ENCODE measurements around the gene CLDND2.
"Not testable (repeated sequence)": the region's sequence is repeated elsewhere in the genome, so short reads cannot be mapped to it uniquely, and the experiment has no call there.

CLDND2 gene, protein sequence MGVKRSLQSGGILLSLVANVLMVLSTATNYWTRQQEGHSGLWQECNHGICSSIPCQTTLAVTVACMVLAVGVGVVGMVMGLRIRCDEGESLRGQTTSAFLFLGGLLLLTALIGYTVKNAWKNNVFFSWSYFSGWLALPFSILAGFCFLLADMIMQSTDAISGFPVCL

DNA sequence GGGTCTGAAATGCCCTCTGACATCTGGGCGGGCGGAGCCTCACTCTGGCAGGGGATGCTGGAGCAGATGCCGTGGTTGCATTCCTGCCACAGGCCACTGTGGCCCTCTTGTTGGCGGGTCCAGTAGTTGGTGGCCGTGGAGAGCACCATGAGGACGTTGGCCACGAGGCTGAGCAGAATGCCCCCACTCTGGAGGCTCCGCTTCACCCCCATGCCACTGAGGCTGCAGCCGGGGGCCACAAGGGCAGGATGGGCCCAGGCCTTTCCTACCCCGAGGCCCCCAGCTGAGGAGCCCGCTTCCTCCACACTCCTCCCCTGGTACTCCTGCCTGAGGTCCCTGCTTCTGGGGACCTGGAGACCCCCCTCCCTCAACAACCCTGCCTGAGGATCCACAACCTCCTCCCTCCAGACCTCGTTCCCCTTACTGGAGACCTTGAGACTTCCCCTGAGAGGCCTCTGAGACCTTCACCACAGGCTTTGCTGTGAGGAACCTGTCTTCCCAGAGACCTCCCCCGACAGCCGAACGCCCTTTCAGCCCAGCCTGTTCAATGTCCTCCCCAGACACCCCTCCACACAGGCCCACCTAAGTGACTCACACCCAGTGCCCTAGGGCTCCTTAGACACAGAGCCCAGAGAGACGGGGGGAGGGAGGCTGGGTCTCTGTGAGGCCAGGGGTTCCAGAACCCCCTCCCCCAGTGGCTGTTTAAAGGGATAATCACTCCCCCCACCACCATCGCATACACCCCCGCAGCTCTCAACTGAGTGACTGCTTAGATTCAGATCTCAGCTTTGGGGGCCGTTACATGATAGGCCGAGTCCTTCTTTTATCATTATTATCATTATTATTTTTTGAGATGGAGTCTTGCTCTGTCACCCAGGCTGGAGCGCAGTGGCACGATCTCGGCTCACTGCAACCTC lies at the start of gene CLDND2:
Gene CLDND2, minus strand, starts transcription at position 638 of the 917 bp plus-strand sequence. Its CDS starts 426 bp downstream, at position 212.
- DNase-seq (ENCODE audit: low read depth), result no peak

DNA sequence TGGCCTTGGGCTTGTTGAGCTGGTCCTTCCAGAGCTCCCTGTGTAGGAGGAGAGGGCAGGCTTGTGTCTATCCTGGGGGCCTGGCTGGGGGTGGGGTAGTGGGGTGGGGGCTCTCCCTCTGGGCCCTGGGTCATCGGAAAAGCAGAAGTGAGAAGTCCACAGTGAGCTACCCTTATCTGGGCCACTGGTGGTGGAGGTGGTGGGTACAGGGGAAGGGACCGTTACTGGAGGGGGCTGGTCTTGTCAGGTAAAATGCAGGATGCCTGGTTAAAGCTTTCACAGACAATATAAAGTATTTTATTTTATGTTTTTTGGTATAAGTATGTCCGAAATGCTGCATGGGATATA lies 49.0 kb upstream of the CLDND2 start:
- no peak for DNase-seq (ENCODE audit: low read depth)

DNA sequence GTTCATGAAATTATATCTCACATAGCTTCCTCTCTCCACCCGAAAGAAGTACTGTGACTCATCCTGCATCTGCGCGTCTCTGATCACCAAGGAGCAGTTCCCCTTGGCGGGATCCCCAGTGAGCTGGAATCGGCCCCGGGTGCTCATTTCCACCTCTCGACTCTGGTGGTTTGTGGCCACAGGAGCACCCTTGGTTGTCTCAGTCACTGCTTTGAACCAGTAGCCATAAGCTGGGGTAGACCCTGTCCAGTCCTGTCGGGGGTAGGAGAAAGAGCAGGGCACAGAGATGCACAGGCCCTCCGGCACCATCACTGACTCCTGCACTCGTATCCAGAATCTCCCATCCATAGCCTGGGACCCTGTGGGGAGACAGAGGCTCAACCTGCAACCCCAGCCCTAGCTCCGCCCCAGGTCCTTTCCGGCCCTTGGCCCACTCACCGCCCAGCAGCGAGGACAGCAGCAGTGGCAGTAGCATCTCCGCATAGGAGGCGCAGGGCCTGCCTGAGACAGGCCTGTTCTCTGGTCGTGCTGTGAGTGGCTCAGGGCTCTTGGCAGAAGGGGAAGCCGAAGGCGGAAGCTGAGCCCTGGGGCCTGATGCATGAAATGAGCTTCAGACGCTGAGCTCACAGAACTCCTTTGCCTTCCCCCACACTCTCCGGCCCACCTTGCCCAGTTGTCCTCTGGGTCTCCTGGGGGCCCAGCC lies 48.5 kb upstream of the CLDND2 start, which contains the start of gene SIGLEC10:
Gene SIGLEC10, minus strand, starts transcription at position 536 of the 703 bp plus-strand sequence. Its CDS starts 61 bp downstream, at position 475.
- no peak for DNase-seq (ENCODE audit: low read depth)

DNA sequence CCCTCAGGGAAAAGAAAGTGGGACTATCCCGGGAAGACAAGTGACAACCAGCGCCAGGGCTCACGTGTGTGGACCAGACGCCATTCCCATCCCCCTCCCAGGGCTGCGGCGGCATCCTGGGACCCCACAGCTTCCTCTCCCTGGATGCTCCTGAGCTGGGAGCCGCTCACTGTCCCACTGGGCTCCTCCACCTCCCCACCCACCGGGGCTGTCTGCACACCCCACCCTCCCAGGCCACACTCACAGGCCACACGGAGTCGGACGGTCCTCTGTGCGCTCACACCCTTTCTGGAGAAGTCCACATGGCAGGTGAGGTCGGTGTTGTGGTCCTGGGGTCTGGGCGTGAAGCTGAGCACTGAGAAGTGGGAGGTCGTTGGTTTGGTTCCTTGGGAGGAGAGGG lies 47.6 kb upstream of the CLDND2 start:
- not testable (repeated sequence) for DNase-seq (ENCODE audit: low read depth)

DNA sequence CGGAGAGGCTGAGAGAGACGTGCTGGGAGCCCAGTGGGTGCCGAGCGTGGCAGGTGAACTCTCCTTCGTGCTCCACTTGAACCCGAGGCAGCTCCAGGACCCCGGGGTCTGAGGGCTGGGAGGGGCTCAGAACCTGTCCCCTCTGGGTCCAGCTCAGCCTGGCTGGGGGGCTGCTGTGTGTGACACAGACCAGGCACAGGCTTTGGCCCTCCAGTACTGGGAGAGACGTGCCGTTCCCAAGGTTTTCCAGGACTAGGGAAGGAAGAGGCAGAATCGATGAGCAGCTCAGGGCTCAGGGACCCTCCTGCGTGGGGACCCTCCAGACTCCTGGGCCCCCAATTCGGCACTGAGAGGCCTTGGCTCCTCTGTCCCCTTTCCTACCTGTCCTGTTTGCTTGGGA lies 46.4 kb upstream of the CLDND2 start:
- no peak for DNase-seq (ENCODE audit: low read depth)

DNA sequence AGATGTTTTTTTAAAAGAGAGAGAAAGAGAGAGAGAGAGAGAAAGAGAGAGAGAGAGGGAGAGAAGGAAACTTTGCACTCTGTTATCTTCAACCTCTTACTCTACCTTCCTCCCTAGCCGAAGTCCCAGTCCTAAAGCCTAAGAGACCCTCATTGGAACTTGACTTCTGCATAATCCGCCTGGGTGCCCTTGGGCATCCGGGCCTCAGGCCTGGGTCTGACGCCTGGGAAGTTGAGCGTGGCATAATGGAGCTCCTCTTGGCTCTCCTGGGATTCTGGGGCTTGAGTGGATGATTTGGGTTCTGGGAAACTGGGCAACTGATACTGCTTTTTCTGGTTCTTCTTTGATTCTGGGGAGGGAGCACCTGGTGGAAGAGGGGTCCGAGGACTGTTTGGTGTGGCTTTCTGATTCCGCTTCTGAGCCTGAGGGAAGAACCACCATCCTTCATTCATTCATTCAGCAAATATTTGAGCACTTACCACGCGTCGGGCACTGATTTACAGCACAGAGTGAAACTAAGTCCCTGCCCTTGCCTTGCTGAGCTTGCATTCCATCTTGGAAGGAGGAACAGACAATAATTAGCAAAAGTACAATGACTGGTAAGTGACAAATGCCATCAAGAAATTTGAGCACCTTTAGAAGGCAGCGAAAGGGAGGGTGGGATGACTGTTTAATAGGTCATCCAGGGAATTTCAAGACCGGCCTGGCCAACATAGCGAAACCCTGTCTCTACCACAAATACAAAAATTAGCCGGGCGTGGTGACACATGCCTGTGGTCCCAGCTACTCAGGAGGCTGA lies 42.3 kb upstream of the CLDND2 start:
- no peak for DNase-seq (ENCODE audit: low read depth)

DNA sequence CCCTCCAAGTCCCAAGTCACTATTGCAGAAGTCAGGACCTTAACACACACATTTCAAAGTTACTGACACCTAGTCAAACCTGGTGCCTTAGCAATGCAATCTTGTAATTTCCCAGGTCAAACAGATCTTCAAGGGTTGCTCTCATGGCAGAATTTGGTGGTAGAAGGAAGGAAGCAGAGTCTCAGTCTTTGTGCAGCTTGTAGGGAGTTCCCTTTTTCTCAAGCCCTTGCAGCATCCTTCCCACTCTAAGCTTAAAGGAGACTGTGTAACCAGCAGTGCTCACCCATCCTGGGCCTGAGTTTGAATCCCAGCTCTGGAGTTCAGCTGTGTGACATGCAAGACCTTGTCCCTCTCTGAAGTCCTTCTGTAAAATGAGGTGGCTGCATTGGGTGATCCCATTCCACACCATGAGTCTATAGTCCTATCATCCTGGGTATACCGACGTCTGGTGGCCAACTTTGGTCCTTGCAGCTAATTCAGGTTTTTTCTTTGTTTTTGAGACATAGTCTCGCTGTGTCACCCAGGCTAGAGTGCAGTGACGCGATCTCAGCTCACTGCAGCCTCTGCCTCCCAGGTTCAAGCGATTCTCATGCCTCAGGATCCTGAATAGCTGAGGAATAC lies 38.8 kb upstream of the CLDND2 start:
- DNase-seq (ENCODE audit: low read depth), result peak; percentile 16

DNA sequence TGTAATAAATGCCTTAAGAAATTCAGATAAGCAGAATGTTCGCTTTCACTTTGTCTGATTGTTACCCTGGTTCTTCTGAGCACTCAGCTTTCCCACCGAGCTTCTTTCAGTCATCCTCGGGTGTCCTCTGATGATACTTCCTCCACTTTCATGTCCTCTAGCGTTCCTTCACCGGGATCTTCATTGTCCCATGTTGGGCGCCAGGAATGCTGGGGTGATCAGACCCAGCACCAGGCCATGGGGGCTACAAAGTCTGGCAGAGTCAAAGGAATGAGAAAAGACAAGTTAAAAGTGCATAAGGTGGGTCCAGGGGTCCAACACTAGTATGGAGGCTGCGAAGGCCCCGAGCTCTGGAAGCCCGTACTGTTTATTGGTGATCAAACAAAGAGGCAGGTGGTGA lies 33.3 kb upstream of the CLDND2 start:
- no peak for DNase-seq (ENCODE audit: low read depth)

DNA sequence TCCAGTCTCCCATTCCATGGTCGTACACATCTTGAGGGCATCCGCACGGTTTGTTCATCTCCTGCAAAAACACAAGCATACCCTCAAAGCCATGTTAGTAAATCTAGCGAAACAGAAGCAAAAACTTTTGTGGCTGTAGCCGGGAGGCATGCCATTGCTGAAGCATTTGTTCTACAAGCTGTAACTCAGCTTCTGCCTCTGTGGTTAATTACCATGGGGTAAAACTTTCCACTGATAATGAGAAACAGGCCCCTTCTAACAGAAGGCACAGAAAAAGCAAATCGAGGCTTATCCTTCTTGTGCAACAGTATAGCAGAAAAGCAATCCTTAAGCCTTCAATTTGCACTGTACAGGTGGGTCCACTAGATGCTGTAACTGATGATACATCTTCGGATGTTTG lies 31.1 kb upstream of the CLDND2 start:
- peak; percentile 27 for DNase-seq (ENCODE audit: low read depth)

DNA sequence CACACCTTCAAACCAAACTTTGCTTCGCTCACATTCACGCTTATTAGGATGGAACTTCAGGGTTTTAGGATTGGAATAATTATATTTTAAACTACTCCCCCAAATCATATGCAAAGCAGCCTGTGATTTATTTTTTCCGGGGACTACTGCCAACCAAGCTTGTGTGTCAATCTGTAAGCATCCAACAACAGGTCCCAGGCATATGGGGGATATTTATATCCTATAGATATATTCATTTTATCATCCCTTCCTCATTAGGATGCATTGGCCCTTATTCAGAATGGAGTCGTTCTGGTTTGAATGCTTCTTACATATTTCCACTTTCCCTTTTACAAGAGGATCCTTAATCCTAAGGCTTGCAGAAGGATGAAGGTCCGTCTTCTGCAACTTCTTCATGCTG lies 30.4 kb upstream of the CLDND2 start:
- DNase-seq (ENCODE audit: low read depth), result no peak

DNA sequence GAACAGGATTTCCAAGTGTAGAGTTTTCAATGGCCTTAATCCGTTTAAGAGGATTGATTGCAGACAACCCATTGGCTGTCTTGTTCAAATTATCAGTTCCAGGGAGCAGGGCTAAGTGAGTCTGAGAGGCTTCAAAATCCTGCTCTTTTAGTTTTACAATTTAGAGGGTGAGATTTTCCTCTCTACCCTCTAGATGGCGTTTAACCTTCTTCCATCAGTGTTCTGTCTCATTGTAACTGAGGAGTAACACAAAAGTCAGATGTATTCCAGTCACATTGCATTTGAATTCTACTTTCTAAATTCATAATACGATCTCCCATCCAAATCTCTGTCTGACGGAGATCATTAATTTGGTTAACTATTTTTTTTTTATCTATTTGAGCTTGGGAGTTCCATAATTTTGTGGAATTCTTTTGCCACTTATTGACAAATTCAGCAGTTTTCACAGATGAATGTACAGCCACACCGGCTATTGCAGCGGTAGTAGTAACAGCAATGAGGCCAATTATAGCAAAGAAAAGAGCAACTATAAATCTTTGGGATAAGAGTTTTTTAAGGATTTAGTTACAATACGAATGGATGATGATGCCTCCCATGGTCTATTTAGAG lies 29.4 kb upstream of the CLDND2 start:
- peak; percentile 27 for DNase-seq (ENCODE audit: low read depth)

DNA sequence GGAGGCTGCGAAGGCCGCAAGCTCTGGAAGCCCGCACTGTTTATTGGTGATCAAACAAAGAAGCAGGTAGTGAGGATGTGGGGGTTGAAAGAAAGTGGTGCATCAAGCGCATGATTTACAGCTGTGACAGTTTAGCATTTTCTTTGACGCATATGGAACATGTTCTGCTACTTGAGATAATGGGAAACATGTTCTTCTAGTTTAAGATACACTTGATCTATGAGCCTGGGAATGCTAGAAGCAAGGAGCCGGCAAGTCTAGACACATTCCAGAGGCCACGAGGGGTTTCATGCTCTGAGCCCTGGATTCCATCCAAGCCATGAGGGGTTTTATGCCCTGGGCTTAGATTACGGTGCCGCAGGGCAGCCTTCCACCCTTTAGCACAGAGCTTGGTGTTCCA lies 28.6 kb upstream of the CLDND2 start:
- peak; percentile 39 for DNase-seq (ENCODE audit: low read depth)

DNA sequence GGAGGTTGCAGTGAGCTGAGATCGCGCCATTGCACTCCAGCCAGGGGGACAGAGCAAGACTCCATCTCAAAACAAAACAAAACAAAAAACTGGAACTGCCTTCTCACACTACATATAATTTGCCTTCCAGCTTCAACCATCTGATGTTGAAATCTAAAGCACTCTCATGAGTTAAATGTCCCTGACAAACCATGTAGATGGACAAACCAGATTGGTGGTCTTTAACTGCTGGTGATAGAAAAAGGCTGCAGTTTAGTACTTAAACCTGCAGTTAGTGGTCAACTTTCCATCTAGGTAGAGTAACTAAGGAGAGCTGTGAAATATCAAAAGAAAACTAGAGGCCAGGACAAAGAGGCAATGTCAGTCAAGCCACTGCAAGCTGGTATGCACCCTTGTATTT lies 27.4 kb upstream of the CLDND2 start:
- no peak for DNase-seq (ENCODE audit: low read depth)

DNA sequence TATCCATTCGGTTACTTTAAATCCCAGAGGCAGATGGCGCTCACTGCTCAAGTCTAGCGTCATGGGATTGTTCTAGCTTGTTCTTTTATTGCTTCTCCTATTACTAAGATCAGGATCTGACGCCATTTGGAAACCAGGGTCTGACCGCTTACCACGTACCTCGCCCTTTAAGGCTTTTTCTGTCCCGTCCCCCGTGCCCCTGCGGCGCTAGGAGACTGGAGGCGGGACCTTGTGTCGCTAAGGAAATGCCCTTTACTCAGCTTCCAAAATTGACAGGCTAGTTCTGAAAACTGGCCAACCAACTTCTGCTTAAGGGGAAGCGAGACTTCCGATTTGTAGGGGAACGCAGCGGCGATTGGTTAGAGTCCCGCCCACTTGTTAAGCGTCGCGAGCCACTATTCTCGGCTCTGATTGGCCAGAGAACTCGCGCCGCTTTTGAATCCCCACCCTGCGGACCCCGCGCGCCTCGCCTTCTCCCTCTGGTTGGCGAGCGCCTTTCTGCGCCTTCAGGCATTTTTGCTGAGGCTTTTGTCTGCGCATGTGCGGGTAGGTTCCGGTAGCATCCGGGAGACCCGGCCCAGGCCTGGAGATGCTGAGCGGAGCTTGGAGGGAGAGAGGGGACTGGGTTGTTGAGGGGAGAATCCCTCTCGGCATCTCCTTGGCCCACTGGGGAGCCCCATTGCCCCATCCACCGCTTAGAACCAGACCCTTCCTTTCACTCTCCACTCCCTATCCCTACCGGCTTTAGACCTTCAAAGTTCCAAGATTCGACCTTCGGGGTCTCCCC lies 25.4 kb upstream of the CLDND2 start:
- peak; percentile 98 for DNase-seq (ENCODE audit: low read depth)

DNA sequence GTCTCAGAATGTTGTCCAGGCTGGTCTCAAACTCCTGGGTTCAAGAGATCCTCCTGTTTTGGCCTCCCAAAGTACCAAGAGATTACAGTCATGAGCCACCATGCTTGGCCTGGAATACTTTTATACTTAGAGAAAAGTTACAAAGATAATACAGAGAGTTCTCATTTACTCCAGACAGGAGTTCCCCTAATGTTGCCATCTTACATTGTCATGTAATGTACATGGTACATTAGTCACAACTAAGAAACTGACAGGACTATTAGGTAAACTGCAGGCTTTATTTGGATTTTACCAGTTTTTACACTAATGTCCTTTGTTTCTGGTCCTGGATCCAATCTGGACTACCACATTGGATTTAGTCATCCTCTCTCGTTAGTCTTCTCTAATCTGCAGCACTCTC lies 23.9 kb upstream of the CLDND2 start:
- no peak for DNase-seq (ENCODE audit: low read depth)

DNA sequence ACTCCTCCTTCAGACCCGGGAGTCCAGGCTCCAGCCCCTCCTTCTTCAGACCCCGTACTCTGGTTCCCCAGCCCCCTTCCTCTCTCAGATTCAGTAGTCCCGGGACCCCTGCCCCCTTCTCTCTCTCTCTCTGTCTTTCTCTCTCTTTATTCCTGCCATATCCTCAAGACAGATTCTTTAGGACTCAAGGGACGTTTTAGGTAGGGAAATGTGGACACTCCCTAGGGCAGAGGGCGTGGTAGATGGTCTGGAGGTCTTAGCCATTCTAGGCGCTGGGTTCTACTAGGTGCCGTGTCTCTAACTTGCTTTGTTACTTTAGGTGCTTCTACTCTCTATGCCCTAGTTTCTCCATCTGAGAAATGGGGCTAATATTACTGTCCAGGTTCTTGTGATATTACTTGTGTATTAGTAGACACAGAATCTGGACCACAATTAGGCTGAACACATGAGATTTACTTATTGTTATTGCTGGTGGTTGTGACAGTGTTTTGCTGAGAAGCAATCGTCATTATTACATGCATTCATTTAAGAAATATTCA lies 22.3 kb upstream of the CLDND2 start:
- no peak for DNase-seq (ENCODE audit: low read depth)

DNA sequence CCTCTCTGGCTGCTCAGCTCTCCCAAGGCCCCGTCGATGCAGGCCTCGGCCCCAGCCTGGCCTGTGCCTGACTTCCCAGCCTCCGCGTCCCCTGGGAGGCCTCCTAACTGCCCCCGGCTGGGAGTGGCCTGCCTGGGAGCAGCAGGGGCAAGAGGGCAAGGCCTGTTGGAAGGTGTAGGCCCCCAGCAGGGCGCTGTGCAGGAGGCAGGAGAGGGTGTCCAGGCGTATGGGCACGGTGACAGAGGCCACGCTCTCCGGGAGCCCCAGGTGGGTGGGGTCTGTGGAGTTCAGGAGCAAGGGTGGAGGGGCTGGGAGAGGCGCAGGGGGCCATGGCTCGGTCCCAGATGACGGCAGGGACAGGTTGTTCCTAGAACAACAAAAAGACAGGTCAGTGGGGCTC lies 20.3 kb upstream of the CLDND2 start:
- DNase-seq (ENCODE audit: low read depth), result no peak

DNA sequence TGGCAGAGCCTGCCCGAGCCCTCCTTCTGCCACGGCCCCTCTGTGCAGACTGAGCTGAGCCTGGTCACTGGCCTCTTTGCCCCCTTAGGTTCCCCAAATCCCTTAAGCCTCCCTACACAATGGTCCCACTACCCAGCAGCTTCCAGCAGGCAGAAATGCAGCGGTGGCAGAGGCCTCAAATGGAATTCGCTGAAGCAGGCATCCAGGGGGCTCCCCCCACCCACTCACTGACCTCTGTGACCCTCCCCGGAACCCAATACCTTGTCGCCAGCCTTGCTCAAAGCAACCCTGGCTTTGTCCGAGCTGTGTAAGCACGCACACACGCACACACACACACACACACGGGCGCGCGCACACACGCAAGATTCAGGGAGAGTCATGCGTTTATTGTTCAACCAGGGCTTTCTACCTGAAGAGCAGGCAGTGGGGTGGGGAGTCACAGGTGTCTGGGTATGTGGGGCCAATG lies 19.2 kb upstream of the CLDND2 start, which contains the start of gene LIM2:
Gene LIM2, minus strand, starts transcription at position 51 of the 466 bp plus-strand sequence. CDS start 531 bp downstream, outside the sequence.
- DNase-seq (ENCODE audit: low read depth), result no peak

DNA sequence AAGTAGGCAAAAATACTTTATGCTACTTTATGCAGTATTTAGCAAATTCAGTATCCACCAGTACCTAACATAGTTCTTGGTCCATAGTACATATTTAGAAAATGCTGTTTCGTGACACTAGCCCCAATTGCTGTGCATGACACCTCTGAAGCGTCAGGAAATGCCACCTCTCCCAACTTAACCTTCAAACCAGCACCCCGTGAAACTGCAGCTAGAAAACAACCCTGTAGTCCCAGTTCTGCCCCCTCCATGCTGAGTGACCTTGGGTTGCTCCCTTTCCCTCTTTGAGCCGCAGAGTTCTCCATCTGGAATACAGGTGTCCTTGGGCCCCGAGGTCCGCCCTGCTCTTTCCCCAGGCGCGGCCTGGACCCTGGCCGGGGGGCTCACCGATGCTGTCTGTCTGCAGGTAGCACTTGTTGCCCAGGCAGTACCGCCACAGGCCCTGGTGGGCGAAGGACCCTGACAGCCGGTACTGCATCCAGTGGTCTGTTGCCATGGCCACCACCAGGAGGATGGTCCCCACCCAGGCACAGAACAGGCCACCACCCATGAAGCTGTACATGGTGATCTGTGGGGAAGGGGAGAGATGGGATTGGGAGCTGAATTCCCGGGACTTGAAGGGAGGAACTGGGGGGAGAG lies 18.2 kb upstream of the CLDND2 start:
- DNase-seq (ENCODE audit: low read depth), result no peak

Data from fibroblast of gingiva (primary cell).